HG03196 (cell line): ENCODE data around the gene SLC25A13.
"Not testable (repeated sequence)": the region's sequence is repeated elsewhere in the genome, so short reads cannot be mapped to it uniquely, and the experiment has no call there.

Source experiments
- ATAC-seq: cut with Tn5 transposase; IDR thresholded peaks from one replicate; pipeline ENCODE4 v1.9.1; 2021; ENCODE audit not compliant: unreplicated experiment

Gene SLC25A13, protein sequence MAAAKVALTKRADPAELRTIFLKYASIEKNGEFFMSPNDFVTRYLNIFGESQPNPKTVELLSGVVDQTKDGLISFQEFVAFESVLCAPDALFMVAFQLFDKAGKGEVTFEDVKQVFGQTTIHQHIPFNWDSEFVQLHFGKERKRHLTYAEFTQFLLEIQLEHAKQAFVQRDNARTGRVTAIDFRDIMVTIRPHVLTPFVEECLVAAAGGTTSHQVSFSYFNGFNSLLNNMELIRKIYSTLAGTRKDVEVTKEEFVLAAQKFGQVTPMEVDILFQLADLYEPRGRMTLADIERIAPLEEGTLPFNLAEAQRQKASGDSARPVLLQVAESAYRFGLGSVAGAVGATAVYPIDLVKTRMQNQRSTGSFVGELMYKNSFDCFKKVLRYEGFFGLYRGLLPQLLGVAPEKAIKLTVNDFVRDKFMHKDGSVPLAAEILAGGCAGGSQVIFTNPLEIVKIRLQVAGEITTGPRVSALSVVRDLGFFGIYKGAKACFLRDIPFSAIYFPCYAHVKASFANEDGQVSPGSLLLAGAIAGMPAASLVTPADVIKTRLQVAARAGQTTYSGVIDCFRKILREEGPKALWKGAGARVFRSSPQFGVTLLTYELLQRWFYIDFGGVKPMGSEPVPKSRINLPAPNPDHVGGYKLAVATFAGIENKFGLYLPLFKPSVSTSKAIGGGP

DNA sequence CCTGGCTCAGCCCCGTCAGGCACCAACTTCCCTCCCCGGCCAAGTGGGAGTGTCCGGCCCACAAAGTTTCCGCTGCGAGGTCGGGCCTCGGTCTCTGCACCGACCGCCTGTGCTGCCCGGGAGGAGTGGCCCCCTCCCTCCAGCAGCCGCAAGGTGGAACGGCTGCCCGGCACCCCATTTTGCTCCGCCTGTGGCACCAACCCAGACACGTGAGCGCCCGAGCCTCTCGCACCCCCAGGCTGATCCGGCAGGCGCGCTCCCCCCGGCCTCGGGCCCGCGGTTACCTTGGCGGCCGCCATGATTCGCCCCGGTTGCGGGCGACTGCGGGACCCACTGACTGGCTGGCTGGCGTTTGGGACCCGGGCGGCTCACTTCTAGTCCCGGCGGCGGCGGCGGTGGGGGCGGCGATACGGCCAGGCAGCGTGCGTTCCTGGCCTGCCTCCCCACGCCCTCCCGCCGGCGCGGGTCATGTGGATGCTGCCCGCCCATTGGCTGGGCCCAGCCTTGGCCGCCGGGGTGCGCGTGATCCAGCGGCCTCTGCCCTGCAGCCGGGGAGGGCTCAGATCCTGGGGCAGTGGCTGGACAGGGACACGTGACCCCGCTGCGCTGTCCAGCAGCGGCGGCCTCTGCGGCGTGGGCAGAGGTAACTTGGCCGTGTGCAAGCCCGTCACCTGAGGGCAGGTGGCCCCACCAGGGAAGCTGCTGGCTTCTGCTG, at the start of gene SLC25A13:
SLC25A13 (minus strand) TSS at position 441 of the 715 bp plus-strand sequence; CDS start at position 299, 142 bp downstream.
- peak; percentile 80 for ATAC-seq

DNA sequence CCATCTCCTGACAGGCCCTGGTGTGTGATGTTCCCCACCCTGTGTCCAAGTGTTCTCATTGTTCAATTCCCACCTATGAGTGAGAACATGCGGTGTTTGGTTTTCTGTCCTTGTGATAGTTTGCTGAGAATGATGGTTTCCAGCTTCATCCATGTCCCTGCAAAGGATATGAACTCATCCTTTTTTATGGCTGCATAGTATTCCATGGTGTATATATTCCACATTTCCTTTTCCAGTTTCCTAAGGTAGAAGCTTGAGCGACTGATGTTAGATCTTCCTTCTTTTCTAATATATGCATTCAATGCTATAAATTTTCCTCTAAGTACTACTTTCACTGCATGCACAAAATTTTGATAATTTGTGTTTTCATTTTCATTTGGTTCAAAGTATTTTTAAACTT, 44.0 kb upstream of the SLC25A13 start:
- ATAC-seq = not testable (repeated sequence)

DNA sequence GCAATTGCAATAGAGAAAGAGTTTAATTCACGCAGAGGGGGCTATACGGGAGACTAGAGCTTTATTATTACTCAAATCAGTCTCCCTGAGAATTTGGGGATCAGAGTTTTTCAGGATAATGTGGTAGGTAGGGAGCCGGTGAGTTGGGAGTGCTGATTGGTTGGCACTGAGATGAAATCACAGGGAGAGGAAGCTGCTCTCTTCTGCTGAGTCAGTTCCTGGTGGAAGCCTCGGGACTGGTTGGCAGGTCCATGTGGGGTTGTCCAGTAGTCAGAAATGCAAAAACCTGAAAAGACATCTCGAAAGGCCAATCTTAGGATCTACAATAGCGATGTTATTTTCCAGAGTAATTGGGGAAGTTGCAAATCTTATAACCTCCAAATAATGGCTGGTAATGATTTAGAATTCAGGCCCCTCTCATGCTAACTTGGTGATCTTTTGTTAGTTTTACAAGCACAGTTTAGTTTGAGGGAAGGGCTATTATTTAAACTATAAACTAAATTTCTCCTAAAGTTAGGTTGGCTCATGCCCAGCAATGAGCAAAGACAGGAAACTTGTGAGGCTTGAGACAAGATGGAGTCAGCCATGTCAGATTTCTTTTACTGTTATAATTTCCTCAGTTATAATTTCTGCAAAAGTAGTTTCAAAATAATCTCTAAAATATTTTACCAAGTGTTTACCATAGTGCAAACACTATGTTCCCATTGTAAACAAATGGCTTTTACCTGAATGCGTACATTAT, 39.4 kb upstream of the SLC25A13 start:
- ATAC-seq = no peak

DNA sequence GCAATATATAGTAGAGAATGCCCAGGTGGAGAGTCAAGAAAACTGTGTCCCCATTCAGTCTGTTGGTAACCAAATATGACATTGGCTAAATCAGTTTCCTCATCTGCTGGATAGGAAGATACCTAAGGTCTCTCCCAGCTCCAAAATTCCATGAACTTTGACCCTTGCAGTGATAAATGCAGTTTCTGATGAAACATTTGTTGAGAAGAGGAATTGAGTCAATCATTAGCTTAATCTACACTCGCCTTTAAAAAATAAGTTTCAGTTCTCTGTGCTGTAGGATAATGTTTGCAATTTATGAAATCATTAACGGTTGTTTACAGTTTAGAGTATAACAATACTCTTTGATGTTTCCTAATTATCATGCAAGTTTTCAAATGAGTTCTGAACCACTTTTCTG, 38.0 kb upstream of the SLC25A13 start:
- ATAC-seq = no peak

DNA sequence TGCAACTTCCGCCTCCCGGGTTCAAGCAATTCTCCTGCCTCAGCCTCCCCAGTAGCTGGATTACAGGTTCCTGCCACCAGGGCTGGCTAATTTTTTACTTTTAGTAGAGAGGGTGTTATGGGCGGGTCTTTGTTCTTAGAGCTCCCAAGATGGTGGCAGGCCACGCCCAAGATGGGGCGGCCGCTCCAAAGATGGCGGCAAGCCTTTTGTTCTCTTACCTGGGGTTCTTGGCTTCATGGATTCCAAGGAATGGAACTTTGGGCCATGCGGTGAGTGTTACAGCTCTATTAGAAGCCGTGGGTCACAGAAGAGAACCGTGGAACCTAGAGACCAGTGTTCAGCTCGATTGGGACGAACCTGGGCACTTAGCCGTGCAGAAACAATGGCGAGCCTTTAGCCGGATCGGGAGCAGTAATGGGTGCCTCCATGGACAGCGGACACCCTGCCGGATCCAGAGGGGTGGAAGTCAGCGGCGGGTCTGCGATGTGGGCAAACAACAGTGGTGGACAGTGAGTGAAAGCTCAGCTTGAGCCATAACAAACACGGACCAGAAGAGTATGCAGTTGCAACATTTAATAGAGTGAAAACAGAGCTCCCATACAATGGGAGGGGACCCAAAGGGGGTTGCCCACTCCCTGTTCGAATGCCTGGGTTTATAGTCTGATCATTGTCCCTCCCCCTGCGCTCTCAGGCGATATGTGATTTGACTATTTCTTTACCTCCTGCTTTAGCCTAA, 36.5 kb upstream of the SLC25A13 start:
- ATAC-seq = not testable (repeated sequence)

DNA sequence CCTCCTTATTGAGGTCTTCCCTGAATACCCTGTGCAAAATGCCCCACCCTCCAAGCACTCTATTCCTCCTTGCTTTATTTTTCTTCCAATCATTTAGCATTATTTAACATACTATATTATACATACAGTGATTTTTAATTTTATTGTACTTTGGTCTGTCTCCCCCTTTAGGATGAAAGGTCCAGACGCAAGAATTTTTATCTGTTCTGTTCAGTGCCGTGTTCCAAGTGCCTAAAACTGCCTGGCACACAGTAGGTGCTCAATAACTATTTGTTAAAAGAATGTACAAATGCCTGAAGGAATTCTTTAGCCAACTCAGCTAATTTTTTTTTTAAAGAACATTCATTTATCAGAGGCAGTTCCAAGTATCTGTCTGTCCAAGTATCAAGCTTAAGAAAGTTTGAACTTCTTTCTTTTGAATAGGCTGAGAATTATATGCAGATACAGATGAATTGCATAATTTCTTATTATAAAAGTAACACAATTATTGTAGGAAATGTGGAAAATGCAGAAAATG, 34.1 kb upstream of the SLC25A13 start:
- ATAC-seq = no peak

DNA sequence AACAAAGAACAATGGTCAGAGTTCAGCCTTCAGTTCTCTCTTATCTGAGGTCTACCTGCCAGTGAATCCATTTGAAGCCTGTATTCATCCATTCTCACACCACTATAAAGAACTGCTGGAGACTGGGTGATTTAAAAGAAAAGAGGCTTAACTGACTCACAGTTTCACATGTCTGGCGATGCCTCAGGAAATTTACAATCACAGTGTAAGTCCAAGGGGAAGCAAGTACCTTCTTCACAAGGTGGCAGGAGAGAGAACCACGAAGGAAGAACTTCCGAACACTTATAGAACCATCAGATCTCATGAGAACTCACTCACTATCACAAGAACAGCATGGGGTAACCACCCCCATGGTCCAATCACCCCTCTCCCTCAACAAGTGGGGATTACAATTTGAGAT, 33.0 kb upstream of the SLC25A13 start:
- no peak for ATAC-seq

DNA sequence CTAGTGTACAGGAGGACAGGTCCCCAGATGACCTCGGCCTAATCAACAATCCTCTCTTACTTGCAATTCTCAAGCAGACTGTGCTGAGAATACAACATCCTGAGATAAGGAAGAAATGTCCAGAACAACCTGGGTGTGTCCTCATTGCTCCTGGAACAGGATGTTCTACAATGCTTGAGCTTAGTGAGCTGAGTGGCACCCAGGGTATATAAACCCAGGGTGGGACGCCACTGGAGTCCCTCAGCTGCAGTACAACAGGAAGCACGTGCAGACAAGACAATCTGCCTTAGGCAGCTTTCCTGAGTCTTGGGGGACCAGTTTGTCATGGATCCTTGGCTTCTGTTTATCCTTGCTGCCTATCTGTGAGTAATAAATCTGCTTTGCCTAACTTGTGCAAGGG, 27.7 kb upstream of the SLC25A13 start:
- no peak for ATAC-seq

DNA sequence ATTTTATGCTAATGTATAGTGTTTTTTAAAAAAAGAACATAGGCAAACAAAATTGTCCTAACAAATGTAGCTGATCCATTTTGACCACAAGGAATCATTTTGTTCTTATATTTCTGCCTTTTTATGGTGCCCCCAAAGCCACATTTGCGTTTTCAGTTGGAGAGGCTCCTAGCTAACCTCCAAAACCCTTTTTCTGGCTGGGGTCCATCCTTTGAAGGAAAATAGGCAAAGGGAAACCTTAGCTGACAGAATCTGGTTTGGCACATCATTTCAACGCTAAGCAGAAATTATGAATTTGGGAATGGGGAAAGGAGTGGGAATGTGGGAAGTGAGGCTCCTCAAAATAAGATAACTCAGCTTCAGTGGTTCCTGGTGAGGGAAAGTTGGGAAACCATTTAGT, 25.6 kb upstream of the SLC25A13 start:
- ATAC-seq = no peak

DNA sequence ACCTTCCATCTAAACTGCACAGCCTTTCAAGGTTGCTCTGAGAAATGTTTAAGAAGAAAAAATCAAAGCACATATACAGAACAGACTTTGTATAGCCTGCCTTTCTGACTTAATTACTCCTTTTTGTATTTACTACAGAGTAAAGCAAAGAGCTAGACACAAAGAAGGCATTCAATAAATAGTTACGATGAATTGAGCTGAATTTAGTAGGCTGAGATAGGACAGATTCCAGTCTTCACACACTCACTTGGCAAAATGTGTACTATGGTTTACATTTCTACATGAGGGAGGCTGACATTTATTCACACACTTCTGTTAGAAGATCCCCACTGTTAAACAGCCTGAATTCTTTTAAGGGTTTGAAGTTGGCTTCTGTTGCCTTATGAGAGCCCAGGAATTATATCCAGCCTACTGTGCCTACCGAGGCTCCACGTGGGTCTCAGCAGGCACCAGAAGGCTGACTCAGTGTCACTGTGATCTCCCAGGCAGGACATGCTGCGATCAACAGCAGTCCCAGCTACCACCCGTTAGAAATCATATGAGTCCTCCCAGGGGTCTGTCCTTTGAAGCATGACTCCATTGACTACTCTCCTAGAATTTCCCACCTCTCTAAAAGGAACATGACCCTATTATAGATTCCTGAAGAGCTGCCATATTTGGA, 24.5 kb upstream of the SLC25A13 start:
- no peak for ATAC-seq

DNA sequence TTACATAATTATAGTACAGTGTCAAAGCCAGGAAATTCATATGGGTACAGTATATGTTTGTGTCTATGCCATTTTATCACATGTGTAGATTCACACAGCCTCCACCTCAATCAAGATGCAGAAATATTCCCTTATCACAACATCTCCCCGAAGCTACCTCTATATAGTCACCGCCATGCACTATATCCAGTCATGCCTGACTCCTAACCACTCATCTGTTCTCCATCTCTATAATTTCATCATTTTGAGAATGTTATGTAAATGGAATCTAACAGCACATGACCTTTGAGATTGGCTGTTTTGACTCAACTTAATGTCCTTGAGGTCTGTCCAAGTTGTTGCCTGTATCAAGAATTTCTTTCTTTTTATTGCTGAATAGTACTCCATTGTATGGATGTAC, 22.3 kb upstream of the SLC25A13 start:
- ATAC-seq = no peak

DNA sequence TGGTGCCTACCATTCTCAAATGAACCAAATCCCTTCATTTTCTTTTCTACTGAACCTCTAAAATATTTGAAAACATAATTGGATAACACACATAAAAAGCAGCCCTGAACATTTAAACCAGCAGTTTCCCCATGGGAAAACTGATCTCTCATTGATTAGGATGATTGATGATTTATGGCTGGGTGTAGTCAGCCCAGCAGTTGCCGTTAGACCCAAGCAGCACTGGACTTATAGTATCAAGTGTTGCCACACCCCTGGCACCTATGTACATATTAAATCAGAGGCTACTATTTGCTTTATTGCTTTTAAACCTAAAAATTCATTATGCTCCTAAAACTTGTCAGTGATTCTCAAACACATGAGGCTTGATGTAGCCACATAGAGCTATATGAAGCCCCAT, 20.2 kb upstream of the SLC25A13 start:
- no peak for ATAC-seq

DNA sequence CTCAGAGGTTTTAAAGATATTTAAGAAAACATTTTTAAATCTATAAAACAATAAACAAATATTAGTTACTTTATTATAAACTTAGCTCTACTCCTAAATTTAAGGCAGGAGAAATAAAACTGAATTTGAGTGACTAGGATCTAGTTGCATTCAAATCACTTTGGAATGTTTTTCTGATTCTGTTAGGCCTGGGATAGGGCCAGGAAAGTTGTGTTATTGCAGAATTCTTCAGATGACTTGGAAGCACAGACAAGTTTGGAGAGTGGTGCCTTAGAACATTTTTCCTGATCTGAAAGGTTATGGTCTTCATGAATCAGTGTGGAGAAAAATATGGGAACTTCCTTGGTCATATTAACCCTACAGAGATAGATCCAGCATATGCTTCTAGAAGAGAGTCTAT, 15.6 kb upstream of the SLC25A13 start:
- ATAC-seq = no peak

DNA sequence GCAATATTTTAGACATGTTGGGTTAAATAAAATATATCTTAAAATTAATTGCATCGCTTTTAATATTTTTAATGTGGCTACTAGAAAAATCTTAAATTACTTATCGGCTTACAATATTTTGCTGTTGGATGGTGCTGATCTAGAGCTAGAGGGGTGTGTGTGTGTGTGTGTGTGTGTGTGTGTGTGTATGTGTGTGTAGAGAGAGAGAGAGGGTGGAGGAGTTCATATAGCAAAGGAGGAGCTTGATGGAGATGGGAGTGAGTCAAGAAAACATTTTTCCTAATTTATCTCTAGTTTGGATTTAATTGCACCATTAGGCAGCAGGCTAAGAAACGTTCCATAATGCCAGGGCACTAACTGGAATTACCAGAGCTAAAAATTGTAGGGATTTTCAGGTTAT, 10.4 kb upstream of the SLC25A13 start:
- ATAC-seq = no peak

DNA sequence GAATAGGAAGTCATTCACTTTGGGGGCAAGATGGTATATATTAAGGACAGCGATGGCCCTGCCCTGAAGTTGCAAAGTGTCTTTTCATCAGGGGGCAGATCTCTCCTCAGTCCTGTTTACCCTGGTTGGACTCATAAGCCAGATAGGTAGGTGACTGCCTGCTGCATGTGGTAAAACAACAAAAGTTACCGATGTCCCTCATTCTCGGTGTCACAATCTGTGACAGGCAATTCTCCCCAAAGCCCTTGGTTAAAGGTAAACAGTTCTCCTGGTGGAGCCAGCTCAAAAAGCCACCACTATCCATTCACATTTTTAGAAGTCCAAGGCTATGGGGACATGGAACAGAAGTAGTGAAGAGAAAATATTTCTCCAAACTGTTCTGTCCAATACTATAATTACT, 9.9 kb upstream of the SLC25A13 start:
- ATAC-seq = no peak

DNA sequence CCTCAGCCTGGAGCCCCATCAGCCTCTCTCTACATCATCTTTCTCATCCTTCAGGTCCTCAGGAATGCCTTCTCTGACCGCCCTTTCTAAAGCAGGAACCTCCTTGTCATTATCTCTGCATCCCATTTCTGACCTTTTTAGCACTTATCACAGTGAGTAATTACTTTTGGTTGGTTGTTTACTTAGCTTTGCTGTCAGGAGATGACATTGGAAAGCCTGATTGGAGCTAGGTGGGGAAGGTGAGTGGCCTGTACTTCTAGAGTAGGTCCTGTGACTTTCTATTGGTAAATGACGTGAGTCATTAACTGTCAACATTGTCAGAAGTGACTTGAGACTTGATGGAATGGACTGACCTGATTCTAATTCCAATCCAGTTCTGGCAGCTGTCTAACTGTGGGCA, 9.3 kb upstream of the SLC25A13 start:
- no peak for ATAC-seq

DNA sequence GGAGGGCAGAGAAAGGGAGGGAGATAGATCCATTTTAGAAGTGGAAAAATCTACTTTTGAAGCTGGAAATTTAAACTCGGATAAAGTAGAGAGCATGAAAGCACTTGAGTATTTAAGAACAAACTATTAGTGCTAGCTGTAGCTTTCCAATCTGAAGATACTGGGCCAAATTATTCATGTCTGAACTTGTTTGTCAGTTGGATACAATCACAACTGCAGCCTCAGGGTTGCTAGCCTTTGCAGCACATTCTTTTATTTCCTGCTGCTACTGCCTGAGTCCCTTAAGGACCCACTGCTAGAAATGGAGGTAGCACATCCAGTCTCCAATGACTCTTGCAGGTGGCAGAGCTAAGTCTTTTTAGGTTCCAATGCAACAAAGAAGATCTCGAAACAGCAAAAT, 8.3 kb upstream of the SLC25A13 start:
- no peak for ATAC-seq

DNA sequence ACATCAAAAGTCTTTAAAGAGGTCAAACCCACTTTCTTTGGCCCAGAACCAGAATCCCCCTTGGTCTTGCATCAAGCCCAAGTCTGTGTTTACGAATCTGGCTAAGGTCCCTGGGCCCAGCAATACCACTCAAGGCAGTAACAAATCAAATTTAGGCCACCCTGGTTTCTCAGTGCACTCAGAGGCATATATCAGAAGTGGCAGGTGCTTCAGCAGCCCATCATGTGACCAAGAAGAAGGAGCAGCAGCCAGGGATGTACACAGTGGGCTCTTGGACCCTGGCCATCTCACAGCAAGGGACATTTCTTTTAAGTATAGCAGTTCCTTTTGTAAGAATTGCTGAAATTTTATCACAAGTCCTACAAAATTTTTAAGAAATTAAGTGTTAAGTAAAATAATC, 7.3 kb upstream of the SLC25A13 start:
- no peak for ATAC-seq

DNA sequence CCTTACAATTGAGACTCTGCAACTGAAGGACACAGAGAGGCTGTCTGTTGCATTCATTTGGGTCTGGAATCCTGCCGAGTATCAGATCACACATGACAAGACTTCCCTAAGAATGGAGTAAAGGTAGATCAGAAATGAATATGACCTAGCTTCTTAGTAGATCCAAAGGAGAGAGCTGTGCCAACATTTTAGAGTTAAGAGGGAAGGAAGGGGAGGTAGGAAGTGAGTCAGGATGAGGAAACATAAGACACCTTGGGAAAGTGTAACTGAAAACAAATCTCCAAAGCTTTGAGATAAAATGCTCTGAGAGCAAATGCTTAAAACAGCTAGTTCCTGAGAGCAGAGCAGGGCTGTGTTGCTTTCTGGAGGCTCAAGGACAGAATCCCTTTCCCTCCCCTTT, 6.1 kb upstream of the SLC25A13 start:
- ATAC-seq = no peak

DNA sequence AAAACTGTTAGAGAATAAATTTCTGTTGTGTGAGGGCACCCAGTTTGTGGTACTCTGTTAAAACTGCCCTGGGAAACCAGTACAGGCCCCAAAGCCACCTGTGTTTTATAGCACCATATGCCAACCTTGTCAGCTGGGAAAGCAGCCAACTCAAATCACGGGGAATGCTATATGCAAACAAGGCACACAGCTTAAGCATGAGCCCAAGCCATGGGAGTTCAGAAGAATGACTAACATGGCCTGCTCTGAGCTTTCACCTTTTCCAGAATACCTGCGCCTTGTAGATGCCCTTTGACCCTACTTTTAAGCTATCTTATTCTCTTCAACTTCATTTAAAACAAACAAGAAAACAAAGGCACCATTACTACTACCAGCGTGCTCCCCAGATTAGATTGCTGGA, 5.5 kb upstream of the SLC25A13 start:
- ATAC-seq = no peak
